GM18868 (cell line): Measurements from ENCODE around the gene BIRC3.
"Not testable (repeated sequence)": the region's sequence is repeated elsewhere in the genome, so short reads cannot be mapped to it uniquely, and the experiment has no call there.

Experiments
- ATAC-seq: cut with Tn5 transposase; IDR thresholded peaks from one replicate; pipeline ENCODE4 v1.9.1; 2021; ENCODE audit warnings: mild to moderate bottlenecking, moderate library complexity; ENCODE audit not compliant: unreplicated experiment

BIRC3 gene

DNA sequence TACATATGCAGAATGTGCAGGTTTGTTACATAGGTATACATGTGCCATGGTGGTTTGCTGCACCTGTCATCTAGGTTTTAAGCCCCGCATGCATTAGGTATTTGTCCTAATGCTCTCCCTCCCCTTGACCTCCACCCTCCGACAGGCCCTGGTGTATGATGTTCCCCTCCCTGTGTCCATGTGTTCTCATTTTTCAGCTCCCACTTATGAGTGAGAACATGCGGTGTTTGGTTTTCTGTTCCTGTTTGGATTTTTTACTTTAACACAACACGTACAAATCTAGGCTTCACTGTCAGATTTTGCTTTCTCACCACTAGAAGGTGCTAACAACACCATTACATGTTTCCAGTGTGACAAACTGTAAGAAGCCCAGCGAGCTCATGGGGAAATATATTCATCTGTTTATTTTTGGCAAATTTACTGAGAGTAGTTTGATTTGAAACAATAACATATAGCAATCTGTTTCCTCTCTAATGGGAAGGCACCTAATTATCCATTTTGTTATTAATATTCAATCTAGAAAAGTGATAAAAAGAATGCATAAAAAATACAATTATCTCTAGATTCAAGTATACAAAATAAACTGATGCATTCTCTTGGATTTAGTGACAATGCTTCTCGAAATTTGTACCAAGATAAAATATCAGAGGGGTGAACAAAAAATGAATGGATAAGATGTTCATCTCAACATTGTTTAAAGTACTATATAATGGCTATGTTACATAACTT lies 23.2 kb upstream of the BIRC3 start:
- ATAC-seq = peak; percentile 96

DNA sequence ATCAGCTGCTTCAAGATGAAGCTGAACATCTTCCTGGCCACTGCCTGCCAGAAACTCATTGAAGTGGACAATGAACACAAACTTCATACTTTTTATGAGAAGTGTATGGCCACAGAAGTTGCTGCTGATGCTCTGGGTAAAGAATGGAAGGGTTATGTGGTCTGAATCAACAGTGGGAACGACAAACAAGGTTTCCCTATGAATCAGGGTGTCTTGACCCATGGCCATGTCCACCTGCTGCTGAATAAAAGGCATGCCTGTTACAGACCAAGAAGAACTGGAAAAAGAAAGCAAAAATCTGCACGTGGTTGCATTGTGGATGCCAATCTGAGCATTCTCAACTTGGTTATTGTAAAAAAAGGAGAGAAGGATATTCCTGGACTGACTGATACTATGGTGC lies 22.2 kb upstream of the BIRC3 start:
- ATAC-seq = no peak

DNA sequence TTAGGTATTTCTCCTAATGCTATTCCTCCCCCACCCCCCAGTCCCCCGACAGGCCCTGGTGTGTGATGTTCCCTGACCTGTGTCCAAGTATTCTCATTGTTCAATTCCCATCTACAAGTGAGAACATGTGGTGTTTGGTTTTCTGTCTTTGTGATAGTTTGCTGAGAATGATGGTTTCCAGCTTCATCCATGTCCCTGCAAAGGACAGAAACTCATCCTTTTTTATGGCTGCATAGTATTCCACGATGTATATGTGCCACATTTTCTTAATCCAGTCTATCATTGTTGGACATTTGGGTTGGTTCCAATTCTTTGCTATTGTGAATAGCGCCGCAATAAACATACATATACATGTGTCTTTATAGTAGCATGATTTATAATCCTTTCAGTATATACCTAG lies 20.5 kb upstream of the BIRC3 start:
- ATAC-seq = not testable (repeated sequence)

DNA sequence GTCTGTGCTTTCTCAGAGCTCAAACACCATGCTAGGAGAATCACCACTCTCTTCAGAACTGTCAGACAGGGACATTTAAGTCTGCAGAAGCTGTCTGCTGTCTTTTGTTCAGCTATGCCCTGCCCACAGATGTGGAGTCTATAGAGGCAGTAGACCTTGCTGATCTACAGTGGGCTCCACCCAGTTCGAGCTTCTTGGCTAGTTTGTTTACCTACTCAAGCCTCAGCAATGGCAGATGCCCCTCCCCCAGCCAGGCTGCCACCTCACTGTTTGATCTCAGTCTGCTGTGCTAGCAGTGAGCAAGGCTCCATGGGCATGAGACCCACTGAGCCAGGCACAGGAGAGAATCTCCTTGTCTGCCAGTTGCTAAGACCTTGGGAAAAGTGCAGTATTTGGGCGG lies 16.4 kb upstream of the BIRC3 start:
- not testable (repeated sequence) for ATAC-seq

DNA sequence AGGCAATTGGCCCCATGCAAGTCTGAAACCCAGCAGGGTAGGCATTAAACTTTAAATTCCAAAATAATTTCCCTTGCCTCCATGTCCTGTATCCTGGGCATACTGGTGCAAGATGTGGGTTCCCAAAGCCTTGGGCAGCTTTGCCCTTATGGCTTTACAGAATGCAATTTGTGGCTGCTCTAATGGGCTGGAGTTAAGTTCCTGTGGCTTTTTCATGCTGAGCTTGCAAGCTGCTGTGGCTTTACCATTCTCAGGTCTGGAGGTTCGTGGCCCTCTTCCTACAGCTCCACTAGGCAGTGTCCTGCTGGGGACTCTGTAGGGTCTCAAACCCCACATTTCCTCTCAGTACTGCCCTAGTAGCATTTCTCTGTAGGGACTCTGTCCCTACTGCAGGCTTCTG lies 15.0 kb upstream of the BIRC3 start:
- no peak for ATAC-seq

DNA sequence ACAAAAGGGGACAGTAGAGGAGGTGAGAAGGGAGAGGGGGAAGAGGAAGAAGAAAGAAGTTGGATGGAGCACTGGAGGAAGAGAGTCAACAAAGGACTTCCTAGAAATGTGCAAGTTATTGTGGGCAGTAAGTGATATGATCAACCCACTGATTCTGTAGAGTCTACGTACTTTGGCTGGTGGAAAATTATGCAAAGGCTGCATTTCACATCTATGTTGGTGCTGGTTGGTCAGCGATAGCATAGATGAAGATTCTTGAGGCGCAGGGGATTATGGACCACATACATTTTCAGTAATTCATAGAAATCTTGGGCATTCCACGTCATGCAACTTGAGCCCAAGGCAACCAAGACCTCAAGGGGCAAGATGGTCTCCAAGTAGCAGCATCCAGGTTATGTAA lies 12.6 kb upstream of the BIRC3 start:
- ATAC-seq = no peak

DNA sequence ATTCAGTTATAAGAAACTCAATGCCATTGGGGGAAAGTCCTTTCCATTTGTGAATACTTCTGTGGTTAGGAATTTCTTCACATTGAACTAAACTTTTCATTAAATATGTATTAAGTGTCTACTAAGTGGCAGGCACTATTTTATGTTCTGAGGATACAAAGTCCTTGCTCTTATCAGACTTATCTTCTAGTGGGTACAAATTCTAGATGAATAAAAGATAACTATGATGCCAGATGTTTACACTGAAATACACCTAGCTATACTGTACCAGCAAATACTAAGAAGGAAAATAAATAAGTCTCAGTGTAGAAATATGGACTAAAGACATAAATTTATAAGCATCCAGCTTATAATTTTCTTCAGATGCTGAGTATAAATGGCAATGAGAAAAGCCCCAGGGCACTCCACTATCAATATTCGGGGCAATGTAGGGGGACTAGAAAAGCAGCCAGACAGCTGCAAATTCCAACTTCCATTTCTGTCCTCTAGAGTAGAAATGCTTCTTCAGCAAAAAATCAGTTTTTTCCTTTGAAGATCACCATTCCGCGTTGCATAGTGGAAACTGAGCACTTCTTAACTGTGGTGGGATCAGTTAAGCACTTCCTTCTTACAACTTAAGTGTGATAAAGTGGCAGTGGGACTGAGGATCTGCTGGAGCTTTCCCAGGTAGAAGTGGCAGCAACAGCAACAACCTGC lies 11.8 kb upstream of the BIRC3 start:
- ATAC-seq = no peak

DNA sequence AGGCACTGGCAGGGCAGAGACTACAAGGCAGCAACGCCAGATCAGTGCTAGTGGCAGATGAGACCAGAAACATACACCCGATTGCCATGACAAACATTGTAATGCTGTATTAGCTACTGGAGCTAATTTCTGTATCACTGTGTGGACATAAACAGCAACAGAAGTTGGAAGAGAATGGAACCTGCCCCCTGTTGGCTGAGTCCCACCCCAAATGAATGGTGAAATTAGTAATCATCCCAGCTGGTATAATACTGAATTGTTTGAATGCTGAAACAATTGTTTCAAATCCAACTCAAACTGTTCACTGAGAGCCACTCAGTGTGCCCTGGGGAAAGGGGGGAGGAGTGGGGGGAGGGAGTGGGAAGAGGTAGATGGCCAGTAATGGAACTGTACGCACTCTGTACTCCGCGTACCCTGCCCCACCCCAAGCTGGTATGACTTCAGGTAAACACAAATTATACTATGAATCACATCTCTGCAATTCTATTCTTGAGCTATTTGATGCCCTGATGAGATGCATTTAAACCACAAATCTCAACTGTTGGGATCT lies 11.2 kb upstream of the BIRC3 start:
- no peak for ATAC-seq

DNA sequence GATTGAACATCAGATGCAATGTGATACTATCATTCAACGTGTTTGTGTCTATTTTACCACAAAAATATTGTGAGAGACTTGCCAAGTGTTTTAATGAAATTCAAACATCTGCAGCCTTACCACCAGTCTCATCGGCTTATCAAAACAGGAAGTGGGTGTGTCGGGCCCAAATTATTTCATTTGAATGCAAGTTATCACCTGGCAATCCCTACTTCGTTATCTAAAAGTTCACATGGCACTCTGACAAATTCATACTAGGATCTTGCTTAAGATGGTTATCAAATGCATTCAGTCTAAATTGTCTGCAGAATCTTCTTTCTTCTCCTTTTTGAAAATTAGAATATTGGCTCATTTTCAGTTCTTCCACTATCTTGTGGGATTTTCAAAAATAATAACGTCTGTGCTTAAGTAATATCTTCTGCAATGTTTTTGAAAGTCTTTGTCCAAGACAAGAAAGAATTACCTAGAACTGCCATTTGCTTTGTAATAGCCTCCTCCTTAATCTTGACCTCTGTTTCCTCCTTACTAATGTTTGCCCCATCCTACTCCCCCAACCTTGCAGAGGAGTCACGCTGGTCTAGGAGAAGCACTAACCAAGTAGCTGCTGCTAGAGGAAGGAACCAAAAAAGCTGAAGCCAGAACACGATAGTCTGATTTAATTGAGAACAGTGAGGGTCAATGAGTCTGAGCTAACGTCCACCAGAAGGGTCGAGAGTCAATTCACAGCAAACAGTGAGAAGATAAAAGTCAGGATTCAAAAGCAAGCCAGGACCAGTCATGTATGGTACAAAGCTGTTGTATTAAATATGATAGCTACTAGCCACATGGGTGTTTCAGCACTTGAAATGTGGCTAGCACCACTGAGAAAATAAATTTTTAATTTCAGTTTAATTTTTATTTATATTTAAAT lies 10.2 kb upstream of the BIRC3 start:
- no peak for ATAC-seq

DNA sequence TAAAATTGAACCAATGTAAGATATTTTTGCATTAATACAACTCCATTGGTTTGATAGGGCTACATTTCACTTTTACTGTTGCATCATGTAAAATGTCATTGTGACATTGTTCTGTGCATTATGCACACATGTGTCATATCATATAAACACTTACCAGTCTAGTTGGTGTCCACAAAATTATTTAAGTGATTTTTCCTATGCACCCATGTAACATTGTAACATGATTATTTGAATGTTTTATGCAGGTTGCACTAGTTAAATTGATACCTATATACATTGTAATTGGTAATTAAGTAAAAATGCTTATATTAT lies 9.6 kb upstream of the BIRC3 start:
- no peak for ATAC-seq

DNA sequence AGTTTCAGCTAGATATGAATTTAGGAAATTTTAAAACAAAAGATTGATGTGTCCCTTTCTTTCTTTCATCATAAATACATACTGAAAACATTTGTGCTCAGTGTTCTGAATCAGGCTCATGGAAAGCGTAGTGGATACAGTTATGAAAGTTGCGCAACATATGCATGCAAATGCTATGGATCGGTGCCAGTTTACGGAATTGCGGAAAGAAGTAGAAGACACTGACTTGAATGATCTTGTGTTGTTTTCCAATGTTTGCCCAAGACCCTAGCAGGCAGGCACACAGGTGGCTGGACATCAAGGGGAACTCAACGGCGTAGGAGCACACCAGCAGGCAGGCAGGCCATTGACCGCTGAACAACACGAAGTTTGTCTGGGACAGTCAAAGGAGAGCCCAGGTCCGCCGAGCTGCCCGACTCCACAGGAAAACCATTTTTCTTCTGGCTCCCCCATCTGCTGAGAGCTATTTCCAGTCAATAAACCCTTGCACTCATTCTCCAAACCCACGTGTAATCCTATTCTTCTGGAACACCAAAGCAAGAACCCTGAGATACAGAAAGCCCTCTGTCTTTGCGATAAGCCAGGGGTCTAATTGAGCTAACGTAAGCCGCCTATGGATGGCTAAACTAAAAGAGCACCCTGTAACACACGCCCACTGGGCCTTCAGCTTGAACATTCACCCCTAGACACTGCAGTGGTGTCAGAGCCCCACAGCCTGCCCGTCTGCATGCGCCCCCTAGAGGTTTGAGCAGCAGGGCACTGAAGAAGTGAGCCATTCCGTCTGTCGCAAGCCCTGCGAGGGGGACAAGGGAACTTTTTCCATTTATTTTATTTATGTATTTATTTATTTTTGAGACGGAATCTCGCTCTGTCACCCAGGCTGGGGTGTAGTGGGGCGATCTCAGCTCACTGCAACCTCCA lies 7.4 kb upstream of the BIRC3 start:
- ATAC-seq = no peak

DNA sequence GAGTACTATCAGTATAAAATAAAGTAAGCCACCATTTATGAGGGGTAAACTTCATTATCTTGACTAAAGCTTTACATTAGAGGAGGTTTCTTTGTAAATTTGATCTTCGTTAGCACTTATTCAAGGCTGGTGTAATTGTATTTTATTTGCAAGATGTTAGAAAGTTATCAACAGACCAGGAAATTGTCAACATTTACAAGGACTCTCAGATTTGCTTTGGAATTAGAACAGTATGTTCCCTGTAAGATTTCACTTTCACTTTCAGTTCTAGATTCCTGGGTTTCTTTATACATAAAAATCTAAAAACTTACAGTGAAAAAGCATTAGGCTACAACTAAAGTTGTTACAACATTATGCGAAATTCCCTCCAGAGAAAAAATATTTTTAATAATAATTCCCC lies 4.6 kb upstream of the BIRC3 start:
- ATAC-seq = no peak

DNA sequence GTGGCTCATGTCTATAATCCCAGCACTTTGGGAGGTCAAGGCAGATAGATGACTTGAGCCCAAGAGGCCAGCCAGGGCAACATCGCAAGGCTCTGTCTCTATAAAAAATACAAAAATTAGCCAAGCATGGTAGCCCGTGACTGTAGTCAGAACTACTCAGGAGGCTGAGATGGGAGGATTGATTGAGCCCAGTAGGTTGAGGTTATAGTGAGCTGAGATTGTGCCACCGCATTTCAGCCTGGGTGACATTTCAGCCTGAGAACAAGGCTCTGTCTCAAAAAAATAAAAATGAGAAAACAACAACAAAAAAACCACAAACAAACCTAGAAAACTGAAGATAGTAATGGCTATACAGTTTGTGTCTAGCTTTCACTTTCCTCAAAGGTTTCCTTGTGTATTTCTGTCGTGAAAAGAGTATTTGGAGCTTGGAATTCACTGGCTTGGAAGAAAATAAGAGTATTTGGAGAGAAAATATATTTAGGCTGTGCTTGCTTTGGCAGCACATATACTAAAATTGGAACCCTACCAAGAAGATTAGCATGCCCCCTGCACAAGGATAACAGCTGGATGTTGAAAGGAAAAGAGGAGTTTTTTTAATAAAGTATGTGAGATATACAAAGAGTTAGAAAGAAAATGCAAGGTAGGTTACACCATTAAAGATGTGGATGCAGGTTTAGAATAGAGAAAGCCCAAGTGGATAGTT lies 3.9 kb upstream of the BIRC3 start:
- no peak for ATAC-seq

DNA sequence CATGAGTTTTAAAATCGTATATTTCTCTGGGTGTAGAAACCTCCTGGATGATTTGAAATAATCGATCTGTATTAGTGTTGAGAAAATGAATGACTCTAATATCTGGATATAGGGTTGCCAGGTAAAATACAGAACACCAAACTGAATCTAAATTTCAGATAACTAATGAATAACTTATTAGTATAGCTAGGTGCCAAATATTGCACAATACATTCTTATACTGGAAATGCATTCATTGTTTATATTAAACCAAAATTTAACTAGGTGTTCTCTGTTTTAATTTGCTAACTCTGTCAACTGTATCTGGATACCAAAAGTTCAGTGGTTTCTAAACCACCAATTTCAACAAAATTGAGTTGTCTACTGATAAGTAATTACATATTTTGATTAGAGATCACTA lies 2.5 kb upstream of the BIRC3 start:
- no peak for ATAC-seq

DNA sequence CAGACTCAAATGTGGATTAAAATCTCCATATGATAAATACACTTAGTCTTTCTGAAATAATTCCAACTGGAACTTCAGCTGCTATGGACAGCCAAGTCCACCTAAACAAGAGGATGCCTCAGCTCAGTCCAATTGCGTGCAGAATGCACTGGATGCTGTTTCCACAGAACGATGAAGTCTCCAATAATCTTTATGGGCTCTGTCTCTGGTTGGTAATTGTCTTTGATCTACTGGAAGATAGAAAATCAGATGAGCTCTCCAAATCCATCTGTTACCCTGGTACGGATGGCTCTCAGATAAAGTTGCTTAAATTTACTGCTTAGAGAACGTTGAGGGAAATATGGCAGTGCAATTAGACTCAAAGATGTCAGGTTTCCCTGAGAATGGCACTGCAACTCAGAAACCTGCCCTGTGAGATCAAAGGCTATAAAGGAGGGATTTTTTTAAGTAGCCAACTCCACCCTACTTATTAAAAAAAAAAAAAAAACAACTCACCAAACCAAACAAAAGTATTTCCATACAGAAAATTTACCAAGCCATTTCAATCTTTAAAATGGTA lies 859 bp upstream of the BIRC3 start:
- ATAC-seq = no peak

DNA sequence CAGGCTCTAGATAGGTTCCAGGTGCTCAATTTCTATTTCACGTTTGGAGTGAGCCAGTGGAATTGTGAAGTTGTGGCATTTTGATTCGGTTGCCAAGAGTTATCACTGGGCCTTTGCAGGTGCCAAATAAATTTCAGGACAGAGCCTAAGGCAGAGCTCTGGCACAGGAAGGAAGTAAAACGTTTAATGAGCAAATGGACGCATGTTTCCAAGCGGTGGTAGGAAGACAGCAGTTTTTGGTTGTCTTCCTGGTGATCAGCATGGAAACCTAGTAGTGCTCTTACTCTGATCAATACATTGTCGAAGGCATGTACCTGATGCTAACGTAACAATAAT lies 452 bp downstream of the BIRC3 start:
- ATAC-seq = no peak

DNA sequence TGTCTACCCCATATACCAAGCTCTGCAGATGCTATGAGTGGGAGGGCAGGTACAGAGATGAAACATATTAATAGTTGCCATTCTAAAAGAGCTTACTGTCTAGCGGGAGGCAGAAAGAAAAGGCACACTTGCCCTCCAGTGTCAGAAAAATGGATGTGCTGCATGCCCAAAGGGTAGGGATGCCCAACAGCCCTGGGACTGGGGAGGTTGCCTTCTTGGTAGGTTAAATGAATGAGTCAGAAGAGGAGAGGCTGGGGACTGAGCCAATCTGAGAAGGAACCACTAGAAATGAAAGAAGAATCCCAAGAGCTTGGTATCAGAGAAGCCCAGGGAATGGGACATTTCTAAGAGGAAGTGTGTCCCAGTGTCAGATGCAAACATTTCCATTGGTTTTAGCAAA lies 1.2 kb downstream of the BIRC3 start:
- peak; percentile 17 for ATAC-seq

DNA sequence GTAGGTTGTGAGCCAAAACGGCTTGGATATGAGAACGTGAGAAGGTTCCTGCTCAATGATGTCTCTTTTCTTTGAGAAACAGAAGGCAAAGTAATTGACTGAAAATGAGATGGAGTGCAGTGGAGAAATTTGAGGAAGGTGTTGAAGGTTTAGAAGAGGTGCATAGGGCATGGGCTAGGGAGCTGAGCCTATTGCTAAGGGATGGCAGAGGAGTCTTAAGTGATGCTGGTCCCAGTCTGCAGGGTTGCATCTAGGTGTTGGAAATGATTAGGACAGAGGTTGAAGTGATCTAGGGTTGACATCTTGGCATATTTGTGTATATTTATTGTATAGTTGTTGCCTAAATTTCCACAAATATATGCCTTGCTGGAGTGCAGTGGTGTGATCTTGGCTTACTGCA lies 2.3 kb downstream of the BIRC3 start:
- no peak for ATAC-seq

DNA sequence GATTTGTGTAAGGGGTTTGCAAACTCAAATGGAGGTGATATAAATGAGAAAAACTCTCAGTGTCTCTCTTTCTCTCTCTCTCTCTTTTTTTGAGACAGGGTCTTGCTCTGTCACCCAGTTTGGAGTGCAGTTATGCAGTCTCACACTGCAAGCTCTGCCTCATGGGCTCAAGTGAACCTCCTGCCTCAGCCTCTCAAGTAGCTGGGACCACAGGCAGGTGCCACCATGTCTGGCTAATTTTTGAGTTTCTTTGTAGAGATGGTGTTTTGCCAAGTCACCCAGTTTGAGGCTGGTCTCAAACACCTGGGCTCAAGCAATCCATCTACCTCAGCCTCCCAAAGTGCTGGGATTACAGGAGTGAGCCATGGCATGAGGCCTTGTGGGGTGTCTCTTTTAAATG lies 2.9 kb downstream of the BIRC3 start:
- ATAC-seq = no peak

DNA sequence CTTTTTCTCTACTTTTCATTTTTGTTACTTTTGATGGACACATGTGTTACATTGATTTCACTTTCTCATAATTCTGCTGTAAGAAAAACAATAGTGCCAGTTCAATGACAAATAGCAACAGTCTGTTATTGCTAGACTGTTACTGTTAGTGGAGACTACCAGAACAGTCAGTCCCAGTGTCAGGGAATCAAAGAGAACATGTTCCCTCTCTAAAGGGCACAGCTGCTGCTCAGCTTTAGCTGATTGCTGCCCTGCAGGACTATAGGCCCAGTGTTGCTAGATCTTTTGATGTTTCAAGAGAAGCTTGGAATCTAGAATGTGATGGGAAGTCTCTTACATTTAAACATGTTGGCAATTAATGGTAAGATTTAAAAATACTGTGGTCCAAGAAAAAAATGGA lies 3.4 kb downstream of the BIRC3 start:
- ATAC-seq = no peak
